ENCODE results near the gene PRR23B.

DNA sequence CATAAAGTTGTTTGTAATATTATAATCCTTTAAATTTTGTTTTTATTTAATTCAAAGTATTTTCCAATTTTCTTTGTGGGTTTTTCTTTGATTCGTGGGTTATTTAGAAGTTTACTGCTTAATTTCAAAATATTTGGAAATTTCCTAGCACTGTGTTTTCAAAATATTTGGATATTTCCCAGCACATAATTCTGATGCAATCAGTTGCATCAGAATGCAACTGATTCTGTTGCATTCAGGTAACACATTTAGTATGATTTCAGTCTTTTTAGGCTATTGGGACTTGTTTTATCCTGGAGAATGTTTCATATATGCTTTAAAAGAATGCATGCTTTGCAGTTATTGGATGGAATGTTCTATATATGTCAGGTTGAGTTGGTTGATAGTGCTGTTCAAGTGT lies 42.2 kb upstream of the PRR23B start:
- TF ChIP-seq, protein P1, sequence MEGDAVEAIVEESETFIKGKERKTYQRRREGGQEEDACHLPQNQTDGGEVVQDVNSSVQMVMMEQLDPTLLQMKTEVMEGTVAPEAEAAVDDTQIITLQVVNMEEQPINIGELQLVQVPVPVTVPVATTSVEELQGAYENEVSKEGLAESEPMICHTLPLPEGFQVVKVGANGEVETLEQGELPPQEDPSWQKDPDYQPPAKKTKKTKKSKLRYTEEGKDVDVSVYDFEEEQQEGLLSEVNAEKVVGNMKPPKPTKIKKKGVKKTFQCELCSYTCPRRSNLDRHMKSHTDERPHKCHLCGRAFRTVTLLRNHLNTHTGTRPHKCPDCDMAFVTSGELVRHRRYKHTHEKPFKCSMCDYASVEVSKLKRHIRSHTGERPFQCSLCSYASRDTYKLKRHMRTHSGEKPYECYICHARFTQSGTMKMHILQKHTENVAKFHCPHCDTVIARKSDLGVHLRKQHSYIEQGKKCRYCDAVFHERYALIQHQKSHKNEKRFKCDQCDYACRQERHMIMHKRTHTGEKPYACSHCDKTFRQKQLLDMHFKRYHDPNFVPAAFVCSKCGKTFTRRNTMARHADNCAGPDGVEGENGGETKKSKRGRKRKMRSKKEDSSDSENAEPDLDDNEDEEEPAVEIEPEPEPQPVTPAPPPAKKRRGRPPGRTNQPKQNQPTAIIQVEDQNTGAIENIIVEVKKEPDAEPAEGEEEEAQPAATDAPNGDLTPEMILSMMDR (IDR thresholded peaks at IDR 0.05; ENCODE audit: low read length) = no peak
- TF ChIP-seq EZH2 (IDR thresholded peaks at IDR 0.05; ENCODE audit: borderline replicate concordance, low read length) = no peak
